NCI-H2196 (cell line): ENCODE data around the gene PDS5A.
"Not testable (repeated sequence)": the region's sequence is repeated elsewhere in the genome, so short reads cannot be mapped to it uniquely, and the experiment has no call there.

Source experiments
- DNase-seq: peaks from one replicate; lab custom pipeline; 2025; ENCODE audit not compliant: unreplicated experiment; lab: John Stamatoyannopoulos, UW

PDS5A gene

GRCh38 chr4:39970671-39971640 is 6.8 kb downstream of the PDS5A start:
- DNase-seq: peak; percentile 23

- no peak for DNase-seq
These were observed 14.1 kb downstream of the PDS5A start for GRCh38 chr4:39963656-39964055.

- no peak for DNase-seq
These were observed 16.3 kb downstream of the PDS5A start for GRCh38 chr4:39961311-39961877.

GRCh38 chr4:39950861-39951481 is 26.7 kb downstream of the PDS5A start:
- DNase-seq: no peak

- no peak for DNase-seq
These were observed 29.7 kb downstream of the PDS5A start for GRCh38 chr4:39947963-39948362.

- DNase-seq: no peak
These were observed 30.3 kb downstream of the PDS5A start for GRCh38 chr4:39947417-39947816.

GRCh38 chr4:39944245-39944644 is 33.5 kb downstream of the PDS5A start:
- not testable (repeated sequence) for DNase-seq

GRCh38 chr4:39942507-39942906 is 35.2 kb downstream of the PDS5A start:
- DNase-seq: no peak

- DNase-seq: no peak
These were observed 36.0 kb downstream of the PDS5A start for GRCh38 chr4:39941682-39942217.

- DNase-seq: no peak
These were observed 39.9 kb downstream of the PDS5A start for GRCh38 chr4:39937683-39938268.

GRCh38 chr4:39936565-39937418 is 40.9 kb downstream of the PDS5A start:
- DNase-seq: no peak

GRCh38 chr4:39933671-39934590 is 43.8 kb downstream of the PDS5A start:
- no peak for DNase-seq

GRCh38 chr4:39932776-39933402 is 44.8 kb downstream of the PDS5A start:
- DNase-seq: no peak

- DNase-seq: no peak
These were observed 46.2 kb downstream of the PDS5A start for GRCh38 chr4:39931441-39931901.

GRCh38 chr4:39928538-39928937 is 49.2 kb downstream of the PDS5A start:
- DNase-seq: no peak

GRCh38 chr4:39924014-39924413 is 53.7 kb downstream of the PDS5A start:
- DNase-seq: no peak

GRCh38 chr4:39922399-39922798 is 55.3 kb downstream of the PDS5A start:
- no peak for DNase-seq

GRCh38 chr4:39913471-39913870 is 64.2 kb downstream of the PDS5A start:
- no peak for DNase-seq

- DNase-seq: no peak
These were observed 67.6 kb downstream of the PDS5A start for GRCh38 chr4:39910064-39910463.
